Right atrium auricular region (tissue), 2 donors: Measurements from ENCODE around the gene PNPLA2. TPM values are rescaled to one million over a fixed set of nuclear protein-coding genes. Genes with fewer than 3 reads are reported as not detected.

Experiments
- DNase-seq: peaks from one replicate; pipeline ENCODE4 v3.0.0-alpha.2; 2019; ENCODE audit warnings: low spot score
- H3K27ac ChIP-seq, 2 donors: fragments of 200-600 bp; sonication (generic); 1 replicate in 1 of 2; 2 replicates in 1 of 2; pipeline ENCODE4 v1.5.1; 2016 to 2019
- H3K27me3 ChIP-seq, 2 donors: fragments of 200-600 bp; sonication (generic); one replicate each; pipeline versions ENCODE4 v1.5.1 to v1.6.0; 2017 to 2019
- H3K36me3 ChIP-seq: fragments of 200-600 bp; sonication (generic); one replicate; pipeline ENCODE4 v1.5.1; 2016
- H3K4me1 ChIP-seq, 2 donors: fragments of 200-600 bp; sonication (generic); one replicate each; pipeline versions ENCODE4 v1.5.1 to v1.6.0; 2017 to 2019
- H3K4me3 ChIP-seq, 2 donors: fragments of 200-600 bp; sonication (generic); 1 replicate in 1 of 2; 2 replicates in 1 of 2; pipeline ENCODE4 v1.5.1; 2017 to 2019; ENCODE audit warnings: mild to moderate bottlenecking in 1 of 2, moderate library complexity in 1 of 2
- H3K9me3 ChIP-seq, 2 donors: fragments of 200-600 bp; sonication (generic); one replicate each; pipeline ENCODE4 v1.5.1; 2019
- CTCF ChIP-seq, 2 donors: fragments of 200-600 bp; sonication (generic); IDR thresholded peaks; one replicate each; pipeline ENCODE4 v1.5.1; 2019; ENCODE audit warnings: antibody characterized with exemption in 2 of 2
- total RNA-seq, 2 donors: library from RNA; depleted of rRNA; stranded (reverse); fragments of >200 nt; gene quantifications; one replicate each; pipeline ENCODE4 v1.1.0, GENCODE V29; 2016

Gene PNPLA2
- total RNA-seq, 2 donors from 2014 or later, result 94.4 to 123 TPM

GRCh38 chr11:844693-845644 is 26.3 kb downstream of the PNPLA2 start:
- peak; percentile 95 for DNase-seq
- Histone ChIP-seq H3K36me3 (peaks cover 9% of the 10 kb centered on the region), H3K4me3 (peak overlapping the region; percentile 86 to 97), H3K9me3 (no peaks in the 10 kb centered on the region), H3K4me1 (peaks cover 0 to 82% of the 10 kb centered on the region in 2 donors), H3K27ac (peak overlapping the region; percentile 95), H3K27me3 (no peaks in the 10 kb centered on the region)
- TF ChIP-seq CTCF (IDR thresholded peaks at IDR 0.05), result no peak

GRCh38 chr11:845872-846495 is 27.3 kb downstream of the PNPLA2 start:
- no peak for TF ChIP-seq CTCF (IDR thresholded peaks at IDR 0.05)
- H3K4me3 ChIP-seq, result peak overlapping the region in 1 of 2 donors; percentile 97
- H3K27ac ChIP-seq, result peak overlapping the region; percentile 95
- no peaks in the 10 kb centered on the region for H3K27me3 ChIP-seq
- no peaks in the 10 kb centered on the region for H3K36me3 ChIP-seq
- peaks cover 0 to 82% of the 10 kb centered on the region in 2 donors for H3K4me1 ChIP-seq
- DNase-seq, result no peak
- no peaks in the 10 kb centered on the region for H3K9me3 ChIP-seq

- no peak for TF ChIP-seq CTCF (IDR thresholded peaks at IDR 0.05)
These were observed 27.9 kb downstream of the PNPLA2 start for GRCh38 chr11:846496-847098.

GRCh38 chr11:847876-848275 is 29.2 kb downstream of the PNPLA2 start:
- H3K9me3 ChIP-seq, result no peaks in the 10 kb centered on the region
- TF ChIP-seq CTCF (IDR thresholded peaks at IDR 0.05), result no peak
- DNase-seq, result no peak
- H3K36me3 ChIP-seq, result no peaks in the 10 kb centered on the region
- peaks cover 0 to 83% of the 10 kb centered on the region in 2 donors for H3K4me1 ChIP-seq
- no peak overlapping the region for H3K27ac ChIP-seq
- no peak overlapping the region for H3K4me3 ChIP-seq
- H3K27me3 ChIP-seq, result no peaks in the 10 kb centered on the region

More at GRCh38 chr11:846496-847098, 27.9 kb downstream of the PNPLA2 start:
- Histone ChIP-seq H3K27me3 (no peaks in the 10 kb centered on the region), H3K9me3 (no peaks in the 10 kb centered on the region), H3K36me3 (no peaks in the 10 kb centered on the region), H3K4me3 (no peak overlapping the region), H3K4me1 (peaks cover 0 to 80% of the 10 kb centered on the region in 2 donors), H3K27ac (peak overlapping the region; percentile 95)
- no peak for DNase-seq

GRCh38 chr11:848380-848931 is 29.7 kb downstream of the PNPLA2 start:
- TF ChIP-seq CTCF (IDR thresholded peaks at IDR 0.05), result peak; percentile 89 to 95
- Histone ChIP-seq H3K36me3 (no peaks in the 10 kb centered on the region), H3K27me3 (no peaks in the 10 kb centered on the region), H3K27ac (no peak overlapping the region), H3K9me3 (no peaks in the 10 kb centered on the region), H3K4me3 (no peak overlapping the region), H3K4me1 (peaks cover 0 to 81% of the 10 kb centered on the region in 2 donors)
- no peak for DNase-seq
